ENCODE measurements around the gene CTNNA2. TPM values are rescaled to one million over a fixed set of nuclear protein-coding genes. Genes with fewer than 3 reads are reported as not detected.

The CTNNA2 gene
- not detected for total RNA-seq

DNA sequence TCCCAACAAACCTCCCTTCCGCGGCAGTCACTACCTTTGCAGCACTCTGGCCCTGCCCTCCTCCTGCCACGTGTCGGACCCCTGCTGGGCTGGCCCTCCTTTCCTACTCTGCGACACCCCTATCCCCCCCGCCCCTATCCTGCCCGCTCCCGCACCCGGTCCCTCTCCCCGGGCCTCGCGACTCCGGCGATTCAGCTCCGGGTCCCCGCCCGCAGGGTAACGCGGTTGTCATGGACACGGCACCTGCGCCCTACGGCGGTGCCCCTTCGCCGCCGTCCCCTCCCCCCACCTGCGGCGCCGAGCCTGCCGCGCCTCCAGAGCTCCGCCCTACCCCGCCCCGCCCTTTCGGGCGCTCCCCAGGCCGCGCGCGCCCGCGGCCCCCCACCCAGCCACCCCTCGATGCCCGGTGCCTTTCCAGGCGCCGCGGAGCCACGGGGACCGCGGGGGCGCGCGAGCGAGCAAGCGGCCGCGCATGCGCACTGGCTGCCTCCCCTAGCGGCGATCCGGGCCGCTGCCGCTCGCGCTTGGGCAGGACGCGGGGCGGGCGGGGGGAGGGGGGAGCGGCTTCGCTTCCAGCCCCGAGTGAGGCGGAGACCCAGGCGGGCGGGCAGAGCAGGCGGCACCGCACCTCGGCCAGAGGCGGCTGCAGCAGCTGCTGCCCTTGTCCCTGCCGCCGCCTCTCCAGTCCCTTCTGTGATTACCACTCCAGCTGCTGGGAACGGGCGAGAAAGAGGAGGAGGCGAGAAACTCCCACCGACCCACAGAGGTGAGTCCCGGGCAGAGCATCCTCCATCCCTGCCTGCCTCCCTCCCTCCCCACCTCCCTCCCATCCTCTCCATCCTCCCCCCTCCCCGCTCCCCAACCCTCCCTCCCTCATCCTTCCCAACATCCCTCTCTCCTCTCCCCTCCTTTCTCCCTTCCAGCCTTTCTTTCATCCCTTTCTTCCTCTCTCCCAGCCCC is at the start of gene CTNNA2:
Gene CTNNA2 (plus strand): TSS at position 610 of the 960 bp plus-strand sequence.
- no peaks in the 10 kb centered on the region for H3K4me1 Mint-ChIP-seq
- H3K4me3 Mint-ChIP-seq = no peak within 1 kb of the TSS
- ATAC-seq (replicated peaks) = no peak

DNA sequence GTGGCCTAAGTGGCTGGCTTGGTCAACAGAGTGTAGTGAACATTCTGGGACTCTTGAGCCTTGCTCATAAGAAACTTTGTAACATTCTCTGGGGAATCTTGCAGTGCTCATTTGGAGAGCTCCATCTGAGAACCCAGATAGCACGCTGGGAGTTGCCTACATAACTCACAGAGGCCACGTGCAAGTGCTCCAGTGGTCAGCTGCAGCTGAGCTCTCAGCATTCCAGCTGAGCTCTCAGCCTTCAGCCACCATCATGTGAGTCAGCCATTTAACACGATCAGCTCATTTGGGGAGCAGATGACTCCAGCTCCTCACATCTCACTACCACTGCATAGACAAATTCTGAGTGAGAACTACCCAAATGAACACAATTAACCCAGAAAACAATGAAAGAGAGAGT is 25.5 kb upstream of the CTNNA2 start:
- Mint-ChIP-seq H3K27me3 (no peaks in the 10 kb centered on the region), H3K36me3 (ENCODE audit: low read depth) (no peaks in the 10 kb centered on the region), H3K9me3 (peaks cover 13% of the 10 kb centered on the region), H3K4me1 (no peaks in the 10 kb centered on the region), H3K4me3 (no peak overlapping the region), H3K27ac (no peak overlapping the region)
- no peak for ATAC-seq (replicated peaks)

More for the DNA sequence above, at the start of gene CTNNA2:
- Mint-ChIP-seq H3K36me3 (ENCODE audit: low read depth) (no peaks in the 10 kb centered on the region), H3K27ac (no peak within 1 kb of the TSS), H3K27me3 (peaks cover 14% of the 10 kb centered on the region), H3K9me3 (peaks cover 13% of the 10 kb centered on the region)

DNA sequence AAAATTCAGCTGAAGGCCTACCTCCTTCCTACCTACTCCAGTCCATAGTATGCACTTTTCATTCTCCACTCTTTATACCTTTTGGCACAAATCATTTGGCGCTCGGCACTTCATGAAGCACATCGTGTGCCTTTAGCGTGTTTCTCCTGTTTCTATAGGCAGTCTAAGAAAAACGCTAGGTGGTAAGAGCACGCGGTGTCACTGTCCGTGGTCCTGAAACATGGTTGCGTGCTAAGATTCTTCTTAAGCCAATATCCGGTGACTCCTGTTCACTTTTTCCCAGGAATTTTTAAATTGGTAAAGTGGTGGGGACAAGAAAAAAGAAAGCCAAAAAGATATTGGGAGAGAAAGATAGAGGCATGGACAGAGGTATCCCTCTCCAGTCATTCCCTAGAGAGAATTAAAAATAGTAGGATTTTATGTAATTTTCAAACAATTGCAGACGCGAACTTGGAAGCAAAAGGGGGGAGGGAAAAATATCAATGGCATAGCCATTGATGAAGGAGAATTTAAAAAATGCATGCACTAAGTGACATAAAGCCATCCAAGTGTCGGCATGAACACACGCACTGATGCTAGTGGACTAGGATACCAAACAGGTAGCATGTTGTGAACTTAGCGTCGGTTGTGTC is 1.4 kb upstream of the CTNNA2 start:
- no peak for ATAC-seq (replicated peaks)
- Mint-ChIP-seq H3K36me3 (ENCODE audit: low read depth) (no peaks in the 10 kb centered on the region), H3K27me3 (peaks cover 14% of the 10 kb centered on the region), H3K4me3 (no peak overlapping the region), H3K4me1 (no peaks in the 10 kb centered on the region), H3K9me3 (peaks cover 13% of the 10 kb centered on the region), H3K27ac (no peak overlapping the region)

DNA sequence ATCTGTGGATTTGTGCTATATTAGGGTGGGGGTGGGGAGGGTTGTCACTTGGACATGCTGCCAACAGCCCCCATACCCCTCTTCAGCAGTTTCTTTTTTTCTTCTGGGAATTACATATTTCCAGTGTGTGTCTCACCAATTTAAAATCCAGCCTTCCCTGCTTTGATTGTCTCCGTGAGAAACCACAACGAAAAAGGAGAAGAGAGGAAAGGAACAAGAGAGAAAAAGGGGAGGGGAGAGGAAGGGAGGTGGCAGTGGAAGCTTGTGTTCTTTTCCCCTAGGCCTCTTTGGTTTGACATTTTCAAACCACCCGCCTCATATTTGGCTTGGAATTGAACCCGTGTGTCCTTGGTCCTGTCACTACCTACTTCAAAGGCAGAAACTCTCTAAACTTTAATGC is 860 bp downstream of the CTNNA2 start:
- Mint-ChIP-seq H3K27ac (no peak overlapping the region), H3K9me3 (peaks cover 13% of the 10 kb centered on the region), H3K27me3 (peaks cover 14% of the 10 kb centered on the region), H3K36me3 (ENCODE audit: low read depth) (no peaks in the 10 kb centered on the region), H3K4me1 (no peaks in the 10 kb centered on the region), H3K4me3 (no peak overlapping the region)
- no peak for ATAC-seq (replicated peaks)

DNA sequence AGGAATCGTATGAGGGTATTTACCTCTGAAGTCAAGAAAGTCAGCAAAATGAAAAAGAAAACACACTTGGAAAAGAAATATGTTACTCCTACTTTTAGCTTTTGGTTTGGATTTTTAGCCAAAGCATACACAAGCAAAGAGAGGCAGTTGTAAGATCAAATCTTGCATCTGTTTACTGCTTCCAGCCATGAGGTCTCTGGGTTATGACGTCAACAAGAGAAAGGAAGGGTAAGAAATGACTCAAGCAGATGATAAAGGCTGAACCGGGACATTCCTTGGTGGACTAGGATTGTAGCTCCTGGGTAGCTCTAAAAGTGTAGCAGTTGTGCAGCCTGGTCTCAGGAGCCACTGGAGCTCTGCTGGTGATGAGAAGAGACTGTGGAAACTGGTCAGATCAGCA is 16.8 kb downstream of the CTNNA2 start:
- no peak for ATAC-seq (replicated peaks)
- Mint-ChIP-seq H3K36me3 (ENCODE audit: low read depth) (no peaks in the 10 kb centered on the region), H3K4me1 (no peaks in the 10 kb centered on the region), H3K4me3 (no peak overlapping the region), H3K9me3 (peaks cover 20% of the 10 kb centered on the region), H3K27me3 (no peaks in the 10 kb centered on the region), H3K27ac (no peak overlapping the region)

DNA sequence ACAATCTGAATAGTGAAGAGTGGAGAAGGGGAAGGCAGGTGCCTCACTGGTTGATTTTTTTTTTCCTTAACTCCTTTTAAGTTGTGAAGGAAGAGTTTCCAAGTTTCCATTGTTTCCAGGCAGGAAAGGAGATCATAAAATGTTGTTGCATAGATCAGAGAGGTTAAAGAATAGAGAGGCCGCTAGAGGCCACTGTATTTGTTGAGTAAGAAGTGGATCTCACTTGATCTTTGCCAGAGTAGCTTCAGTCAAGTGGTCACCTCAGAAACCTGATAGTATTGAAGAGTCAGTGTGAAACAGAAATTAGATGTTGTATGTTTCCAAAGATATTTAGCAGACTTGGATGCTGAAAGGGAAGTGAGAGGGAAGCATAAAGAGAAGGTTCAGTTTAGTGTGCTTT is 17.6 kb downstream of the CTNNA2 start:
- Mint-ChIP-seq H3K27ac (no peak overlapping the region), H3K4me1 (no peaks in the 10 kb centered on the region), H3K9me3 (peaks cover 20% of the 10 kb centered on the region), H3K36me3 (ENCODE audit: low read depth) (no peaks in the 10 kb centered on the region), H3K4me3 (no peak overlapping the region), H3K27me3 (no peaks in the 10 kb centered on the region)
- no peak for ATAC-seq (replicated peaks)

DNA sequence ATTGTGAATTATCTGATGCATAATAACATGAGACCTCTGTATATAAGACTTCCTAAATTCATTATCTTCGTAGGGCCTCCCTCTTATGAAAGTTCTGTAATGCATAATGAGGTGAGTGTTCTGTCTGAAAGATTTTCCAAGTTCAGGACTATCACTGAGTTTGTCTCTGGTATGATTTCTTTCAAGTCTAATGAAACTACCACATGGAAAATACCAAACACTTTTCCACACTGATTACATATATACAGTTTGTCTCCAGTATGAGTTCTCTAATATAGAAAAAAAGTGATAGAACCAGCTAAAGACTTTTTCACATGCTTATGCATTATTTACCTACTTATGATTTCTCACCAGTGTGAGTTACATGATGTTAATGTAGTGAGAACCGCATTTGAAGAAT is 34.7 kb downstream of the CTNNA2 start:
- H3K4me3 Mint-ChIP-seq = no peak overlapping the region
- peaks cover 11% of the 10 kb centered on the region for H3K9me3 Mint-ChIP-seq
- no peak overlapping the region for H3K27ac Mint-ChIP-seq
- no peaks in the 10 kb centered on the region for H3K27me3 Mint-ChIP-seq
- H3K4me1 Mint-ChIP-seq = no peaks in the 10 kb centered on the region
- no peak for ATAC-seq (replicated peaks)
- no peaks in the 10 kb centered on the region for H3K36me3 Mint-ChIP-seq (ENCODE audit: low read depth)

DNA sequence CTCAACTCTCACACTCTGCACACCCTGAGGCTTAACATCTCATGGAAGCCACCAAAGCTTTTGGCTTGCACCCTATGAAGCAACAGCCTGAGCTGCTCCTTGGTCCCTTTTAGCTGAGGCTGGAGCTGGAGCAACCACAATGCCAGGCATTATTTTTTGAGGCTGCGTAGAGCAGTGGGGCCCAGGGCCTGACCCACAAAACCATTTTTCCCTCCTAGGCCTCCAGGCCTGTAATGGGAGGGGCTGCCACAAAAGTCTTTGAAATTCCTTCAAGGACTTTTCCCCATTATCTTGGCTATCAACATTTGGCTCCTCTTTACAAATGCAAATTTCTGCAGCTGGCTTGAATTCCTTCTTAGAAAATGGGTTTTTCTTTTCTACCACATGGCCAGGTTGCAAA is 39.8 kb downstream of the CTNNA2 start:
- Mint-ChIP-seq H3K4me1 (no peaks in the 10 kb centered on the region), H3K27me3 (no peaks in the 10 kb centered on the region), H3K36me3 (ENCODE audit: low read depth) (no peaks in the 10 kb centered on the region), H3K27ac (no peak overlapping the region), H3K9me3 (peaks cover 10% of the 10 kb centered on the region), H3K4me3 (no peak overlapping the region)
- no peak for ATAC-seq (replicated peaks)

DNA sequence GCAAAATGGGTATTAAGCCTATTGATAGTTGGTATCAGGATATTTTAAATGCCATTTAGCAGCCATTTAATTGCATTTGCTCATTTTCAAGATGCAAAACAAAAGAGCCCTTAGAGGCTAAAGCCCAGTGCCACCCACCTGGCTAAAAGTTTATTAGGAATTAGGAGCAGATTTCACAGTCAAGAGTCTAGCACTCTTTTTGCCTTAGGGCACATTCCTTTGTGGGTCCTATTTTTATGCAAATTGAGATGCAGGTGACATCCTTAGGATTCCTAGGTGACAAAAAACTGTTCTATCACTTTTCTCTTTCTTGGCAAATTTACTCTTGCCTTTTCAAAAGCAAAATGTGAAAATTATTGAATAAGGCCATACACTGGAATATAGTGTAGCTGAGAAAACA is 42.0 kb downstream of the CTNNA2 start:
- Mint-ChIP-seq H3K27me3 (no peaks in the 10 kb centered on the region), H3K36me3 (ENCODE audit: low read depth) (no peaks in the 10 kb centered on the region), H3K27ac (no peak overlapping the region), H3K4me1 (no peaks in the 10 kb centered on the region), H3K4me3 (no peak overlapping the region), H3K9me3 (peaks cover 22% of the 10 kb centered on the region)
- ATAC-seq (replicated peaks) = no peak

DNA sequence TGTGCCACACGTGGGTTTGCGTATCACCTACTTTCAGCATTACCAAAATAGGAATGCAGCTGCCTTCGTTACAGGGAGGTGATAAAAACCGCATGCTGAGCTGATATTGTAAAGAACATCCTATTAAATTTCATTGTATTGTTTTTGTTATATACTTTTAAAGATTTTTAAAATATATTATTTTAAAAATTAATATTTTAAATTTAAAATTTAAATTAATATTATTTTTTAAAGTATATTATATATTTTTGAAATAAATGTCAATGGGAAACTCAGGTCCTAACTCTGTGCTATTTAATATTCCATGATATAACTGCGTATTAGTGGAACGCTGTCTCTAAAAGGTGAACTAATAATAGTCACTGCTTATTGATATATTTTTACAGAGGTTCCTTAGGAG is 51.2 kb downstream of the CTNNA2 start:
- no peak overlapping the region for H3K4me3 Mint-ChIP-seq
- H3K9me3 Mint-ChIP-seq = peaks cover 19% of the 10 kb centered on the region
- H3K27ac Mint-ChIP-seq = no peak overlapping the region
- no peaks in the 10 kb centered on the region for H3K36me3 Mint-ChIP-seq (ENCODE audit: low read depth)
- H3K27me3 Mint-ChIP-seq = no peaks in the 10 kb centered on the region
- ATAC-seq (replicated peaks) = no peak
- no peaks in the 10 kb centered on the region for H3K4me1 Mint-ChIP-seq

DNA sequence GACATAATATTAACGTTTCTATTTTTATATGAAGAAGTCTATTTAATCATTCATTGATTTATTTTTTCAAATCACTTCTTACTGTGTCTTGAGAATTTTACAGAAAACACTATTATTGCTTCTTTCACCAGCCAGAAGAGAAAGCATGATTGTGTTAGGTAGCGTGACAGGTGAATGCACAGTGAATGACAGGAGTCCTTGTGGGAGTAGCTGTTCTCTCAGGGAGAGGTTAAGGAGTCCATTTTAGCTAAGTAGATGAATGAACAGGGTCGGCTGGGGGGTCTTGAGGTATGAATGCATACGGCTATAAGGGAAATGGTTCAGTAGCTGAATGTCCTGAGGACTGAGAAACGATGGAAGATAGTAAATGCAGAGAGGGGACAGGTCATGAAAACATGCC is 56.2 kb downstream of the CTNNA2 start:
- no peaks in the 10 kb centered on the region for H3K4me1 Mint-ChIP-seq
- no peak overlapping the region for H3K4me3 Mint-ChIP-seq
- peaks cover 20% of the 10 kb centered on the region for H3K9me3 Mint-ChIP-seq
- no peak overlapping the region for H3K27ac Mint-ChIP-seq
- no peak for ATAC-seq (replicated peaks)
- H3K36me3 Mint-ChIP-seq (ENCODE audit: low read depth) = no peaks in the 10 kb centered on the region
- H3K27me3 Mint-ChIP-seq = no peaks in the 10 kb centered on the region

DNA sequence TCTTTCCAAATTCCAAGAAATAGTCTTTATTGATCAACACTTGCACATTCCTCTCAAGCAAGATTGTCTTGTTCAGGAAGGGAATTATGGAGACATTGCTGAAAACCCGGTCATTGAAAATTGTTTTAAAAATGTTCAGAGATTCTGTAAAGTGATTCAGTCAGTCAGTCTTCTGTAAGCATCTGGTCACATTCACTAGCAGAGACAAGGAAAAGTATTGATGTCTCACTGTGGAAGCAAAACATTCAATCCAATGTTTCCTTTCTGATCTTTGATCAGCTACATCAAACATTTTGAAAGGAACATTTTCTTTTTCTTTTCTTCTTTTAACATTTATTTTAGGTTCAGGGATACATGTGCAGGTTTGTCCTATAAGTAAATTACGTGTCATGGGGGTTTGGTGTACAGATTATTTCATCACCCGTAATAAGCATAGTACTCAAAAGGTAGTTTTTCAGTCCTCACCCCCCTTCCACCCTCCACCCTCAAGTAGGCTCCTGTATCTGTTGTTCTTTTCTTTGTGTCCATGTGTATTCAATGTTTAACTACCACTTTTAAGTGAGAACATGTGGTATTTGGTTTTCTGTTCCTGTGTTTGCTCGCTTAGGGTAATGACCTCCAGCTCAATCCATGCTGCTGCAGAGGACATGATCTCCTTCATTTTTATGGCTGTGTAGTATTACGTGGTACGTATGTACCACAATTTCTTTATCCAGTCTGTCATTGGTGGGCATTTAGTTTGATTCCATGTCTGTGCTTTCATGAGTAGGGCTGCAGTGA is 61.2 kb downstream of the CTNNA2 start:
- Mint-ChIP-seq H3K27me3 (no peaks in the 10 kb centered on the region), H3K4me1 (no peaks in the 10 kb centered on the region), H3K9me3 (peaks cover 12% of the 10 kb centered on the region), H3K27ac (no peak overlapping the region), H3K4me3 (no peak overlapping the region), H3K36me3 (ENCODE audit: low read depth) (no peaks in the 10 kb centered on the region)
- no peak for ATAC-seq (replicated peaks)

DNA sequence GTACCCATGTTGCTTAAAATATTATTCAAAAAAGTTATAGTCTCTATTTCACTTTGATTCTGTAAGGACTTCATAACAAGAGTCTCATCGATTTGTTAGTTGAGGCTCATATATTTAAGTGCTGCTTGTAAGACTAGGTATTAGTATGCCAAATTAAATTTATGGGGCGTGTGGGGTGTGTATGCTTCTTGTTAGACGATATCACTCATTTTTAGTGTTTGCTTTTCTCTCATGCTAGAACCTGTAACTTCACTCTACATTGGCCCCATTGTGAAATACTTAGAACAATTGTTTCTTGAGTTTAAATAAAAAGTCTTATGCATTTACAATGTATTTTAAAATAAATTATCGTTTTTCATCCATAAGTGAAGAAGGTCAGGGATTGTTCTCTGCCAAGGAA is 63.6 kb downstream of the CTNNA2 start:
- no peaks in the 10 kb centered on the region for H3K27me3 Mint-ChIP-seq
- H3K4me1 Mint-ChIP-seq = no peaks in the 10 kb centered on the region
- no peak overlapping the region for H3K27ac Mint-ChIP-seq
- H3K36me3 Mint-ChIP-seq (ENCODE audit: low read depth) = no peaks in the 10 kb centered on the region
- no peak overlapping the region for H3K4me3 Mint-ChIP-seq
- peaks cover 7% of the 10 kb centered on the region for H3K9me3 Mint-ChIP-seq
- no peak for ATAC-seq (replicated peaks)

DNA sequence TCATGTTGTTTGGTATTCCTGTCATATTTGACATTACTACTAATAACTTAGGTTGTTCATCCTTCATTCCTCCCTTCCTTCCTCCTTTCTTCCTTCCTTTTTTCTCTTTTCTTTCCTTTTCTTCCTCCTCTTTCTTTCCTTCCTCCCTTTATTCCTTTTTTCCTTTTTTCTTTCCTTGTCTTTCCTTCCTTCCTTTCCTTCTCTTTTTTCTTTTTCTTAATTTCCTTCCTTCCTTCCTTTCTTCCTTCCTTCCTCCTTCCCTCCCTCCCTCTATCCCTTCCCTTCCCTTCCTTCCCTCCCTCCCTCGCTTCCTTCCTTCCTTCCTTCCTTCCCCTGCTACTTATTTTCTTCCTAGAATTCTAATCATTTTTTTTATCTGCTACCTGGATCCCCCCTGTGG is 66.1 kb downstream of the CTNNA2 start:
- Mint-ChIP-seq H3K9me3 (peaks cover 10% of the 10 kb centered on the region), H3K4me1 (no peaks in the 10 kb centered on the region), H3K4me3 (no peak overlapping the region), H3K27me3 (no peaks in the 10 kb centered on the region), H3K36me3 (ENCODE audit: low read depth) (no peaks in the 10 kb centered on the region), H3K27ac (no peak overlapping the region)
- no peak for ATAC-seq (replicated peaks)

Measured in activated T-helper 17 cell treated with anti-CD3 and anti-CD28 coated beads, Interleukin-2, amount 50 U/mL, for 72 hours (primary cell).